GM19463 (cell line): ENCODE data around the gene COL5A1.

Experiments
- ATAC-seq: cut with Tn5 transposase; IDR thresholded peaks from one replicate; pipeline ENCODE4 v1.9.1; 2021; ENCODE audit warnings: mild to moderate bottlenecking, moderate library complexity; ENCODE audit not compliant: unreplicated experiment

The COL5A1 gene

GRCh38 chr9:134863941-134864820, 222.6 kb downstream of the COL5A1 start:
- ATAC-seq = no peak

GRCh38 chr9:134864821-134865190, 223.2 kb downstream of the COL5A1 start:
- ATAC-seq = no peak

- no peak for ATAC-seq
Observed at GRCh38 chr9:134867917-134868750, 226.5 kb downstream of the COL5A1 start.

- ATAC-seq = no peak
Observed at GRCh38 chr9:134868751-134869553, 227.3 kb downstream of the COL5A1 start.

GRCh38 chr9:134869554-134870300, 228.1 kb downstream of the COL5A1 start:
- no peak for ATAC-seq

GRCh38 chr9:134870301-134870694, 228.7 kb downstream of the COL5A1 start:
- no peak for ATAC-seq

GRCh38 chr9:134870746-134871662, 229.4 kb downstream of the COL5A1 start:
- ATAC-seq = no peak

- ATAC-seq = no peak
Observed at GRCh38 chr9:134871697-134872340, 230.2 kb downstream of the COL5A1 start.

- ATAC-seq = no peak
Observed at GRCh38 chr9:134872482-134873231, 231.1 kb downstream of the COL5A1 start.

- ATAC-seq = no peak
Observed at GRCh38 chr9:134875371-134875770, 233.8 kb downstream of the COL5A1 start.

GRCh38 chr9:134877541-134877940, 235.9 kb downstream of the COL5A1 start:
- no peak for ATAC-seq

- no peak for ATAC-seq
Observed at GRCh38 chr9:134879664-134880483, 238.3 kb downstream of the COL5A1 start.

GRCh38 chr9:134880484-134881312, 239.1 kb downstream of the COL5A1 start, which contains the start of gene FCN2:
Gene FCN2 (plus strand): TSS chr9:134880810. CDS start chr9:134880822, 12 bp downstream.
- ATAC-seq = no peak

GRCh38 chr9:134881313-134881670, 239.7 kb downstream of the COL5A1 start:
- no peak for ATAC-seq

- no peak for ATAC-seq
Observed at GRCh38 chr9:134882204-134882785, 240.7 kb downstream of the COL5A1 start.
